ENCODE results near the gene MYL9.

GRCh38 chr20:36573798-36574365 lies 32.6 kb downstream of the MYL9 start:
- no peak for TF ChIP-seq CTCF (IDR thresholded peaks at IDR 0.05 in 2 of 3, conservative IDR thresholded peaks at IDR 0.05 in 1 of 3; ENCODE audit: borderline replicate concordance in 1 of 3, insufficient read depth in 1 of 3, low read depth in 2 of 3, low read length in 2 of 3)
- TF ChIP-seq POLR2AphosphoS5 (IDR thresholded peaks at IDR 0.05; ENCODE audit: low read depth, low read length), result no peak
- TF ChIP-seq EZH2 (IDR thresholded peaks at IDR 0.05), result no peak
- TF ChIP-seq FOSL1 (IDR thresholded peaks at IDR 0.05; ENCODE audit: low read depth), result no peak
- no peak for TF ChIP-seq REST (IDR thresholded peaks at IDR 0.05; ENCODE audit: low read depth)
- no peak for TF ChIP-seq ZNF274 (IDR thresholded peaks at IDR 0.05; ENCODE audit: low read depth, low read length)
- TF ChIP-seq POLR2A (IDR thresholded peaks at IDR 0.05; ENCODE audit: borderline replicate concordance, extremely low read depth, insufficient read depth, insufficient read length), result no peak
- TF ChIP-seq YY1 (IDR thresholded peaks at IDR 0.05; ENCODE audit: extremely low read depth, insufficient replicate concordance, low read depth, low read length), result no peak

Data from HCT116 (cell line).